ENCODE data around the gene SYNRG.

Gene SYNRG

GRCh38 chr17:37598145-37598544, 11.1 kb downstream of the SYNRG start:
- DNase-seq (ENCODE audit: low read depth, low spot score) = no peak

- DNase-seq (ENCODE audit: low read depth, low spot score) = no peak
Measured at GRCh38 chr17:37592291-37592690, 16.9 kb downstream of the SYNRG start.

- DNase-seq (ENCODE audit: low read depth, low spot score) = no peak
Measured at GRCh38 chr17:37585066-37585465, 24.2 kb downstream of the SYNRG start.

GRCh38 chr17:37576281-37576680, 32.9 kb downstream of the SYNRG start:
- no peak for DNase-seq (ENCODE audit: low read depth, low spot score)

- DNase-seq (ENCODE audit: low read depth, low spot score) = no peak
Measured at GRCh38 chr17:37574427-37574826, 34.8 kb downstream of the SYNRG start.

GRCh38 chr17:37571674-37572073, 37.5 kb downstream of the SYNRG start:
- DNase-seq (ENCODE audit: low read depth, low spot score) = no peak

- DNase-seq (ENCODE audit: low read depth, low spot score) = peak; percentile 42
Measured at GRCh38 chr17:37570527-37571093, 38.6 kb downstream of the SYNRG start.

- DNase-seq (ENCODE audit: low read depth, low spot score) = no peak
Measured at GRCh38 chr17:37568350-37569053, 40.7 kb downstream of the SYNRG start.

- no peak for DNase-seq (ENCODE audit: low read depth, low spot score)
Measured at GRCh38 chr17:37567538-37567937, 41.7 kb downstream of the SYNRG start.

- DNase-seq (ENCODE audit: low read depth, low spot score) = no peak
Measured at GRCh38 chr17:37567137-37567536, 42.1 kb downstream of the SYNRG start.

GRCh38 chr17:37564252-37564651, 45.0 kb downstream of the SYNRG start:
- no peak for DNase-seq (ENCODE audit: low read depth, low spot score)

GRCh38 chr17:37562016-37562745, 47.0 kb downstream of the SYNRG start:
- no peak for DNase-seq (ENCODE audit: low read depth, low spot score)

GRCh38 chr17:37558299-37558698, 50.9 kb downstream of the SYNRG start:
- no peak for DNase-seq (ENCODE audit: low read depth, low spot score)

- no peak for DNase-seq (ENCODE audit: low read depth, low spot score)
Measured at GRCh38 chr17:37557482-37557881, 51.7 kb downstream of the SYNRG start.

- no peak for DNase-seq (ENCODE audit: low read depth, low spot score)
Measured at GRCh38 chr17:37555386-37555785, 53.8 kb downstream of the SYNRG start.

GRCh38 chr17:37553401-37553966, 55.7 kb downstream of the SYNRG start:
- no peak for DNase-seq (ENCODE audit: low read depth, low spot score)

GRCh38 chr17:37551788-37552187, 57.4 kb downstream of the SYNRG start:
- DNase-seq (ENCODE audit: low read depth, low spot score) = no peak

GRCh38 chr17:37547986-37548385, 61.2 kb downstream of the SYNRG start:
- no peak for DNase-seq (ENCODE audit: low read depth, low spot score)

- no peak for DNase-seq (ENCODE audit: low read depth, low spot score)
Measured at GRCh38 chr17:37546302-37546701, 62.9 kb downstream of the SYNRG start.

GRCh38 chr17:37545486-37545885, 63.7 kb downstream of the SYNRG start:
- DNase-seq (ENCODE audit: low read depth, low spot score) = no peak

- no peak for DNase-seq (ENCODE audit: low read depth, low spot score)
Measured at GRCh38 chr17:37543637-37544052, 65.6 kb downstream of the SYNRG start.

GRCh38 chr17:37541880-37542660, 67.1 kb downstream of the SYNRG start:
- no peak for DNase-seq (ENCODE audit: low read depth, low spot score)

Data from iPS DF 19.7 (cell line).